ENCODE results near the gene NATD1.

DNA sequence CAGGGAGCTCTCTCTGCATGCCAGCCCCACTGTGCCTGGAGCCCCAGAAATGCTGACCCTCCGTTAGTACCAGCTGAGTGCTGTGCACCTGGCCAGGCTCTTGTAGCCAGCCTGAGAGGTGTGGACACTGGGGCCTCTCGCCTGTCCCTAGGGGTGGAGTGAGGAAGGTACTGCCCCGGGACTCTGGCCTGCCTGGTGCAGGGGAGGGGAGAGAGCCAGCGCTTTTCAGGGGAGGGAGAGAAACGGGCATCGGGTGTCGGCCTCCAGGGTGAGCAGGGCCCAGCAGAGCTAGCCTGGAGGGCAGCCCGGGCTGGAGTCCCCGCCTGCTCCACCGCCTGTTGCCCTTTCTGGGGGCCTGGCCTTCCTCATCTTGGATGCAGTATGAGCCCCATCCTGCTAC, 44.4 kb upstream of the NATD1 start:
- TF ChIP-seq, protein P1, sequence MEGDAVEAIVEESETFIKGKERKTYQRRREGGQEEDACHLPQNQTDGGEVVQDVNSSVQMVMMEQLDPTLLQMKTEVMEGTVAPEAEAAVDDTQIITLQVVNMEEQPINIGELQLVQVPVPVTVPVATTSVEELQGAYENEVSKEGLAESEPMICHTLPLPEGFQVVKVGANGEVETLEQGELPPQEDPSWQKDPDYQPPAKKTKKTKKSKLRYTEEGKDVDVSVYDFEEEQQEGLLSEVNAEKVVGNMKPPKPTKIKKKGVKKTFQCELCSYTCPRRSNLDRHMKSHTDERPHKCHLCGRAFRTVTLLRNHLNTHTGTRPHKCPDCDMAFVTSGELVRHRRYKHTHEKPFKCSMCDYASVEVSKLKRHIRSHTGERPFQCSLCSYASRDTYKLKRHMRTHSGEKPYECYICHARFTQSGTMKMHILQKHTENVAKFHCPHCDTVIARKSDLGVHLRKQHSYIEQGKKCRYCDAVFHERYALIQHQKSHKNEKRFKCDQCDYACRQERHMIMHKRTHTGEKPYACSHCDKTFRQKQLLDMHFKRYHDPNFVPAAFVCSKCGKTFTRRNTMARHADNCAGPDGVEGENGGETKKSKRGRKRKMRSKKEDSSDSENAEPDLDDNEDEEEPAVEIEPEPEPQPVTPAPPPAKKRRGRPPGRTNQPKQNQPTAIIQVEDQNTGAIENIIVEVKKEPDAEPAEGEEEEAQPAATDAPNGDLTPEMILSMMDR (IDR thresholded peaks at IDR 0.05) = no peak
- TF ChIP-seq ZFX (IDR thresholded peaks at IDR 0.05; ENCODE audit: borderline replicate concordance) = no peak
